Measurements from ENCODE around the gene ANKS1B. TPM values are rescaled to one million over a fixed set of nuclear protein-coding genes. Genes with fewer than 3 reads are reported as not detected.

ANKS1B gene
- total RNA-seq, 1 donor from 2014 or later, result 2.4 TPM

- H3K36me3 ChIP-seq (ENCODE audit: insufficient read depth, low read length), result no peaks in the 10 kb centered on the region
- H2AFZ ChIP-seq (ENCODE audit: low read depth, low read length), result no peak overlapping the region
- H3K4me1 ChIP-seq (ENCODE audit: insufficient read depth, low read length), result no peaks in the 10 kb centered on the region
- no peak overlapping the region for H3K27ac ChIP-seq (ENCODE audit: low read depth, low read length)
- H3K4me2 ChIP-seq (ENCODE audit: low read length), result no peak overlapping the region
- no peaks in the 10 kb centered on the region for H3K79me2 ChIP-seq (ENCODE audit: insufficient read depth, low read length)
- Mint-ChIP-seq H3K4me1 (ENCODE audit: low read depth, unreplicated experiment) (no peaks in the 10 kb centered on the region), H3K27ac (ENCODE audit: unreplicated experiment) (no peak overlapping the region), H3K4me3 (ENCODE audit: unreplicated experiment) (no peak overlapping the region), H3K9me3 (ENCODE audit: unreplicated experiment) (no peaks in the 10 kb centered on the region), H3K36me3 (ENCODE audit: low read depth, unreplicated experiment) (no peaks in the 10 kb centered on the region), H3K27me3 (ENCODE audit: low read depth, unreplicated experiment) (no peaks in the 10 kb centered on the region)
- no peak overlapping the region for H3K4me3 ChIP-seq (ENCODE audit: insufficient read depth, low read depth, low read length)
- no peaks in the 10 kb centered on the region for H3K9me3 ChIP-seq (ENCODE audit: insufficient read depth, low read depth, low read length)
- no peaks in the 10 kb centered on the region for H4K20me1 ChIP-seq (ENCODE audit: insufficient read depth, low read length)
- DNase-seq (ENCODE audit: low read depth), result no peak
- no peak for FAIRE-seq
- no peak overlapping the region for H3K9ac ChIP-seq (ENCODE audit: low read length)
- TF ChIP-seq CTCF (IDR thresholded peaks at IDR 0.05; ENCODE audit: insufficient read depth, low read depth, low read length), result no peak
- TF ChIP-seq EZH2 (IDR thresholded peaks at IDR 0.05; ENCODE audit: insufficient read depth, low read length), result no peak
- H3K27me3 ChIP-seq (ENCODE audit: insufficient read depth, low read length), result no peaks in the 10 kb centered on the region
Observed at GRCh38 chr12:98799146-98799810, 1185.5 kb downstream of the ANKS1B start.

GRCh38 chr12:98797200-98797599, 1187.5 kb downstream of the ANKS1B start:
- H3K4me2 ChIP-seq (ENCODE audit: low read length), result no peak overlapping the region
- H3K79me2 ChIP-seq (ENCODE audit: insufficient read depth, low read length), result no peaks in the 10 kb centered on the region
- Mint-ChIP-seq H3K36me3 (ENCODE audit: low read depth, unreplicated experiment) (no peaks in the 10 kb centered on the region), H3K27me3 (ENCODE audit: low read depth, unreplicated experiment) (no peaks in the 10 kb centered on the region), H3K4me1 (ENCODE audit: low read depth, unreplicated experiment) (no peaks in the 10 kb centered on the region), H3K9me3 (ENCODE audit: unreplicated experiment) (no peaks in the 10 kb centered on the region), H3K4me3 (ENCODE audit: unreplicated experiment) (no peak overlapping the region), H3K27ac (ENCODE audit: unreplicated experiment) (no peak overlapping the region)
- H3K4me1 ChIP-seq (ENCODE audit: insufficient read depth, low read length), result no peaks in the 10 kb centered on the region
- no peak overlapping the region for H3K4me3 ChIP-seq (ENCODE audit: insufficient read depth, low read depth, low read length)
- no peaks in the 10 kb centered on the region for H3K36me3 ChIP-seq (ENCODE audit: insufficient read depth, low read length)
- H3K9me3 ChIP-seq (ENCODE audit: insufficient read depth, low read depth, low read length), result no peaks in the 10 kb centered on the region
- no peak overlapping the region for H2AFZ ChIP-seq (ENCODE audit: low read depth, low read length)
- no peaks in the 10 kb centered on the region for H4K20me1 ChIP-seq (ENCODE audit: insufficient read depth, low read length)
- no peak overlapping the region for H3K9ac ChIP-seq (ENCODE audit: low read length)
- DNase-seq (ENCODE audit: low read depth) (no peak), FAIRE-seq (no peak)
- H3K27me3 ChIP-seq (ENCODE audit: insufficient read depth, low read length), result no peaks in the 10 kb centered on the region
- TF ChIP-seq CTCF (IDR thresholded peaks at IDR 0.05; ENCODE audit: insufficient read depth, low read depth, low read length) (no peak), EZH2 (IDR thresholded peaks at IDR 0.05; ENCODE audit: insufficient read depth, low read length) (no peak)
- no peak overlapping the region for H3K27ac ChIP-seq (ENCODE audit: low read depth, low read length)

GRCh38 chr12:98796745-98797144, 1188.0 kb downstream of the ANKS1B start:
- H3K27me3 ChIP-seq (ENCODE audit: insufficient read depth, low read length), result no peaks in the 10 kb centered on the region
- H3K79me2 ChIP-seq (ENCODE audit: insufficient read depth, low read length), result no peaks in the 10 kb centered on the region
- no peak overlapping the region for H2AFZ ChIP-seq (ENCODE audit: low read depth, low read length)
- H3K27ac ChIP-seq (ENCODE audit: low read depth, low read length), result no peak overlapping the region
- TF ChIP-seq CTCF (IDR thresholded peaks at IDR 0.05; ENCODE audit: insufficient read depth, low read depth, low read length) (no peak), EZH2 (IDR thresholded peaks at IDR 0.05; ENCODE audit: insufficient read depth, low read length) (no peak)
- H3K4me1 ChIP-seq (ENCODE audit: insufficient read depth, low read length), result no peaks in the 10 kb centered on the region
- H3K4me3 ChIP-seq (ENCODE audit: insufficient read depth, low read depth, low read length), result no peak overlapping the region
- H4K20me1 ChIP-seq (ENCODE audit: insufficient read depth, low read length), result no peaks in the 10 kb centered on the region
- Mint-ChIP-seq H3K36me3 (ENCODE audit: low read depth, unreplicated experiment) (no peaks in the 10 kb centered on the region), H3K27me3 (ENCODE audit: low read depth, unreplicated experiment) (no peaks in the 10 kb centered on the region), H3K4me1 (ENCODE audit: low read depth, unreplicated experiment) (no peaks in the 10 kb centered on the region), H3K4me3 (ENCODE audit: unreplicated experiment) (no peak overlapping the region), H3K27ac (ENCODE audit: unreplicated experiment) (no peak overlapping the region), H3K9me3 (ENCODE audit: unreplicated experiment) (no peaks in the 10 kb centered on the region)
- FAIRE-seq (no peak), DNase-seq (ENCODE audit: low read depth) (no peak)
- H3K36me3 ChIP-seq (ENCODE audit: insufficient read depth, low read length), result no peaks in the 10 kb centered on the region
- H3K9me3 ChIP-seq (ENCODE audit: insufficient read depth, low read depth, low read length), result no peaks in the 10 kb centered on the region
- no peak overlapping the region for H3K9ac ChIP-seq (ENCODE audit: low read length)
- no peak overlapping the region for H3K4me2 ChIP-seq (ENCODE audit: low read length)
